ENCODE measurements around the gene EML2. TPM values are rescaled to one million over a fixed set of nuclear protein-coding genes. Genes with fewer than 3 reads are reported as not detected.

Gene EML2
- polyA plus RNA-seq, 3 donors: 17.1 to 20.6 (median 17.2) TPM

- no peak for DNase-seq (ENCODE audit: low read depth in 3 of 3, low spot score in 2 of 3)
Measured at GRCh38 chr19:45591004-45591637, 48.1 kb downstream of the EML2 start.

GRCh38 chr19:45590300-45591003 lies 48.7 kb downstream of the EML2 start:
- no peak for DNase-seq (ENCODE audit: low read depth in 3 of 3, low spot score in 2 of 3)

- no peak for DNase-seq (ENCODE audit: low read depth in 3 of 3, low spot score in 2 of 3)
Measured at GRCh38 chr19:45589768-45590167, 49.4 kb downstream of the EML2 start.

- no peak for DNase-seq (ENCODE audit: low read depth in 3 of 3, low spot score in 2 of 3)
Measured at GRCh38 chr19:45587873-45588272, 51.3 kb downstream of the EML2 start.

GRCh38 chr19:45585158-45585577 lies 54.0 kb downstream of the EML2 start:
- no peak for DNase-seq (ENCODE audit: low read depth in 3 of 3, low spot score in 2 of 3)

GRCh38 chr19:45584332-45585157 lies 54.7 kb downstream of the EML2 start, which contains the start of gene OPA3:
OPA3 (minus strand) TSS chr19:45584802; CDS start chr19:45584764, 38 bp downstream.
- peak; percentile 99 to 100 (median 99) for DNase-seq (ENCODE audit: low read depth in 3 of 3, low spot score in 2 of 3)

- no peak for DNase-seq (ENCODE audit: low read depth in 3 of 3, low spot score in 2 of 3)
Measured at GRCh38 chr19:45581576-45581975, 57.6 kb downstream of the EML2 start.

GRCh38 chr19:45578861-45579260 lies 60.3 kb downstream of the EML2 start:
- DNase-seq (ENCODE audit: low read depth in 3 of 3, low spot score in 2 of 3): no peak

- no peak for DNase-seq (ENCODE audit: low read depth in 3 of 3, low spot score in 2 of 3)
Measured at GRCh38 chr19:45577111-45577905, 61.9 kb downstream of the EML2 start.

- no peak for DNase-seq (ENCODE audit: low read depth in 3 of 3, low spot score in 2 of 3)
Measured at GRCh38 chr19:45576682-45577081, 62.5 kb downstream of the EML2 start.

GRCh38 chr19:45575216-45575615 lies 64.0 kb downstream of the EML2 start:
- no peak for DNase-seq (ENCODE audit: low read depth in 3 of 3, low spot score in 2 of 3)

- no peak for DNase-seq (ENCODE audit: low read depth in 3 of 3, low spot score in 2 of 3)
Measured at GRCh38 chr19:45574526-45574925, 64.7 kb downstream of the EML2 start.

- DNase-seq (ENCODE audit: low read depth in 3 of 3, low spot score in 2 of 3): no peak
Measured at GRCh38 chr19:45571457-45572220, 67.6 kb downstream of the EML2 start.

- no peak for DNase-seq (ENCODE audit: low read depth in 3 of 3, low spot score in 2 of 3)
Measured at GRCh38 chr19:45569619-45570421, 69.4 kb downstream of the EML2 start.

GRCh38 chr19:45568732-45569131 lies 70.5 kb downstream of the EML2 start:
- no peak for DNase-seq (ENCODE audit: low read depth in 3 of 3, low spot score in 2 of 3)

GRCh38 chr19:45567609-45568008 lies 71.6 kb downstream of the EML2 start:
- DNase-seq (ENCODE audit: low read depth in 3 of 3, low spot score in 2 of 3): no peak

- DNase-seq (ENCODE audit: low read depth in 3 of 3, low spot score in 2 of 3): no peak
Measured at GRCh38 chr19:45564131-45564780, 74.9 kb downstream of the EML2 start.

- no peak for DNase-seq (ENCODE audit: low read depth in 3 of 3, low spot score in 2 of 3)
Measured at GRCh38 chr19:45560686-45561085, 78.5 kb downstream of the EML2 start.

- no peak for DNase-seq (ENCODE audit: low read depth in 3 of 3, low spot score in 2 of 3)
Measured at GRCh38 chr19:45560038-45560437, 79.2 kb downstream of the EML2 start.
